Duodenal mucosa (tissue), 2 donors: ENCODE data around the gene SLC35F4.

ENCODE experiments used
- H3K27ac ChIP-seq: one replicate; pipeline ENCODE4 v1.7.0; 2013; ENCODE audit warnings: low read depth, low read length
- H3K27me3 ChIP-seq, 2 donors: one replicate each; pipeline ENCODE4 v1.7.0; 2013; ENCODE audit warnings: low read length in 2 of 2, control low read depth in 1 of 2; ENCODE audit not compliant: insufficient read depth in 2 of 2, control insufficient read depth in 1 of 2
- H3K36me3 ChIP-seq, 2 donors: one replicate each; pipeline ENCODE4 v1.7.0; 2013; ENCODE audit warnings: low read length in 2 of 2, control low read depth in 1 of 2; ENCODE audit not compliant: insufficient read depth in 2 of 2, control insufficient read depth in 1 of 2
- H3K4me1 ChIP-seq, 2 donors: one replicate each; pipeline ENCODE4 v1.7.0; 2013; ENCODE audit warnings: low read length in 2 of 2, control low read depth in 1 of 2; ENCODE audit not compliant: insufficient read depth in 2 of 2, control insufficient read depth in 1 of 2
- H3K4me3 ChIP-seq, 2 donors: one replicate each; pipeline ENCODE4 v1.7.0; 2013; ENCODE audit warnings: low read length in 2 of 2, low read depth in 1 of 2
- H3K9ac ChIP-seq, 2 donors: one replicate each; pipeline ENCODE4 v1.7.0; 2013; ENCODE audit warnings: low read length in 2 of 2, low read depth in 1 of 2
- H3K9me3 ChIP-seq, 2 donors: one replicate each; pipeline ENCODE4 v1.7.0; 2013; ENCODE audit warnings: low read length in 2 of 2, control low read depth in 1 of 2; ENCODE audit not compliant: control insufficient read depth in 1 of 2

Gene SLC35F4

DNA sequence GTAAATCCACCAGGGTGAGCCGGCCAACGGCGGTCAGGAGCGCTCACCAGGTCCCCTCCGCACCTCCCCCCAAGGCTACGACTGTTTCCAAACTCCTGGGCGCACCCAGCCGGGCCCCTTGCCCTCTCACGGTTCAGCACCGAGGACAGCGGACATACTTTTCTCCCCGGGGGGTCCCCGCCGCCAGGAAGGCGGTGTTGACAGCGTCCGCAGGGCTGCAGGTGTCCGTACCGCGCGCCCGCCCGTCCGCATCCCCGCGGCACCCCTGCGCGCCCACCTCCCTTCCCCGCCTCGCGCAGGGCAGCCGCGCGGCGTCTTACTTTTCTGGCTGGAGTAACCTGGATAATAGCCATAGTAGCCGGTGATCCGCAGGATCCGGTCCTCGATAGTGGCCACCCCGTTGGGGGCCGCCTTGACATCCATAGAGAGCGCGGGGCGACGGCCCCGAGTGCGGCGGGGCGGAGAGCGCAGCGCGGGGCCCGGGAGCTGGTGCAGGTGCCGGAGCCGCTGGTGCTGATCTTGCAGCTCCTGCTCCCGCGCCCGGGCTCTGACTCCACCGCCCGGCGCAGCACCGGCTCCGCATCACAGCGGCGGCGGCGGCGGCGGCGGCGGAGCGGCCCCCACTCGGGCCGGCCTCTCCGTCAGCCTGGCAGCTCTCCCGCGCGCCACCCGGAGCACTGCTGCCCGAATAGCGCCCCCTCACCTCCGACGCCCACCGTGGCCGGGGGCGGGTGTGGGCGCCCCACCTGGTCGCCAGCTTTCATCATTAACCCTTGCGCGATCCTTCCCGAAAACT lies at the start of gene SLC35F4:
Gene SLC35F4, minus strand, starts transcription at position 690 of the 796 bp plus-strand sequence.
- Histone ChIP-seq H3K27ac (no peak within 1 kb of the TSS), H3K9ac (no peak within 1 kb of the TSS), H3K9me3 (no peaks in the 10 kb centered on the region), H3K36me3 (no peaks in the 10 kb centered on the region), H3K4me1 (no peaks in the 10 kb centered on the region), H3K4me3 (no peak within 1 kb of the TSS), H3K27me3 (peaks cover 0 to 25% of the 10 kb centered on the region in 2 donors)

GRCh38 chr14:57909626-57910025 lies 43.7 kb upstream of the SLC35F4 start:
- no peak overlapping the region for H3K9ac ChIP-seq
- H3K27ac ChIP-seq, result no peak overlapping the region
- H3K4me1 ChIP-seq, result no peaks in the 10 kb centered on the region
- no peaks in the 10 kb centered on the region for H3K9me3 ChIP-seq
- no peak overlapping the region for H3K4me3 ChIP-seq
- no peaks in the 10 kb centered on the region for H3K36me3 ChIP-seq
- no peaks in the 10 kb centered on the region for H3K27me3 ChIP-seq

- H3K9ac ChIP-seq, result no peak overlapping the region
- no peaks in the 10 kb centered on the region for H3K9me3 ChIP-seq
- no peaks in the 10 kb centered on the region for H3K27me3 ChIP-seq
- no peaks in the 10 kb centered on the region for H3K36me3 ChIP-seq
- no peak overlapping the region for H3K27ac ChIP-seq
- H3K4me1 ChIP-seq, result no peaks in the 10 kb centered on the region
- no peak overlapping the region for H3K4me3 ChIP-seq
Measured at GRCh38 chr14:57903954-57904353, 38.1 kb upstream of the SLC35F4 start.

GRCh38 chr14:57898837-57899572 lies 33.1 kb upstream of the SLC35F4 start:
- Histone ChIP-seq H3K9ac (no peak overlapping the region), H3K9me3 (no peaks in the 10 kb centered on the region), H3K4me3 (no peak overlapping the region), H3K4me1 (no peaks in the 10 kb centered on the region), H3K27ac (no peak overlapping the region), H3K36me3 (no peaks in the 10 kb centered on the region), H3K27me3 (no peaks in the 10 kb centered on the region)

DNA sequence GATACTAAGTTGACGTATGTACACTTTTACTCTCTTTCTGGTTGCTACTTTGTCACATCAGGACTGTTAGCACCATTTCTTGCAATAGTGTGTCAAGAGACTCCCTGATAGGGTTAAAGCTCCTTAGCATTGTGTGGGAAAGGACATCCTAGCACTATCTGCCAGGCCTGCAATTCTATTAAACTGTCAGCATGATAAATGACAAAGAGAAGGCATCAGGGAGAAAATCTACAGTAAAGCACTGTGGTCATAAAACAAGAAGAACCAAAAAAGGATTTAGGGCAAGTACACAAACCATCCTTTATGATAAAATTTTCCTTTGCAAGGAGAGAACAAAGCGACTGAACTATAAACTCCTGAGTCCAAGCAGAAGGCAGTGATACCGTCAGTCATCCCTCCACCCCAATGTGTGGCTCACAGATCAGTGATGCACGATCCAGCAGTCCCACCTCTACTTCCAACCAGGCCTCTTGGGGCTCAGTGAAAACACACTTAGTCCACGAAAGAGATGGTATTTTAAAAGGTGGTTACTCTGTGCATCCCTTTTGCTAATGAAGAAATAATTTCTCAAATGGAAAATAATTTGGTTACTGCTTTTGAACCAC lies 31.4 kb upstream of the SLC35F4 start:
- no peak overlapping the region for H3K27ac ChIP-seq
- no peak overlapping the region for H3K4me3 ChIP-seq
- H3K36me3 ChIP-seq, result no peaks in the 10 kb centered on the region
- H3K27me3 ChIP-seq, result no peaks in the 10 kb centered on the region
- H3K9me3 ChIP-seq, result no peaks in the 10 kb centered on the region
- H3K4me1 ChIP-seq, result no peaks in the 10 kb centered on the region
- no peak overlapping the region for H3K9ac ChIP-seq

DNA sequence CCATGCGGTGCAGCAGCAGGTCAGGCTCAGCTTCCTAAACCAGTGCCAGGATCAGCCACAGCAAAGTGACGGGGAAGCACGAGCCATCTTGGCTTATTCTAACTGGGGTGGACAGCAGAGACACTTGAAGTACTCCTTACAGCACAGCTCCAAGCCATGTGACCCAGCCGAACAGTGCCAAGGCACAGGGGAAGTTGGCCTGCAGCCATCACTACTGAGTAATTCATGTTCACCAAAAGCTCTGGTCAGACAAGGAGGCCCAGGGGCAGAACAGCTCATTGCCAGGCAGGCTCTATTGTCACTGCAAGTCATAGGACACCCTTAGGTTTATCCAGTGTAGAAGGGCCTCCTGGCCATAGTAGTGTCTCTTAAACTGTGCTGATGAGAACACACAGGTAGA lies 23.4 kb upstream of the SLC35F4 start:
- H3K36me3 ChIP-seq, result no peaks in the 10 kb centered on the region

GRCh38 chr14:57884175-57884574 lies 18.3 kb upstream of the SLC35F4 start:
- no peaks in the 10 kb centered on the region for H3K9me3 ChIP-seq
- H3K36me3 ChIP-seq, result no peaks in the 10 kb centered on the region
- H3K4me1 ChIP-seq, result no peaks in the 10 kb centered on the region
- H3K27me3 ChIP-seq, result no peaks in the 10 kb centered on the region
- H3K4me3 ChIP-seq, result no peak overlapping the region
- H3K9ac ChIP-seq, result no peak overlapping the region
- H3K27ac ChIP-seq, result no peak overlapping the region

More for the DNA sequence above, 23.4 kb upstream of the SLC35F4 start:
- Histone ChIP-seq H3K27ac (no peak overlapping the region), H3K4me3 (no peak overlapping the region), H3K9me3 (no peaks in the 10 kb centered on the region), H3K4me1 (no peaks in the 10 kb centered on the region), H3K27me3 (no peaks in the 10 kb centered on the region), H3K9ac (no peak overlapping the region)

DNA sequence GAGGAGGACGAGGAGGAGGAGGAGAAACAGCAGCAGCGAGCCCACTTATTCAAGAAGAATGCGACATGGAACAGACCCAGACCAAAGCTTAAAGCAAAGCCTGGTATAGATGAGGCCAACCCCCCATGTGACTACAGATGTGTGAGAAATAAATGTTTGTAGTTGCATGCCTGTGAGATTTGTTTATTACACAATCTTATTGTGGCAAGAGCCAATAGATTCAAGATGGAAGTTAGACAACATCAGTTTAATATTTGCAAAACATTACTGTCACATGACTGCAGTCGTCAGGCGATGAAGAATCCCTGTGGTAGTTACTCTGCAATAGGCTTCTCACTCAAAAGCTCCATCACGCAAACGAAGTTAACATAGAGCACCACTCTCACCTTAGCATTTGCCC lies 17.2 kb upstream of the SLC35F4 start:
- Histone ChIP-seq H3K4me3 (no peak overlapping the region), H3K9ac (no peak overlapping the region), H3K9me3 (no peaks in the 10 kb centered on the region), H3K4me1 (no peaks in the 10 kb centered on the region), H3K27ac (no peak overlapping the region), H3K36me3 (no peaks in the 10 kb centered on the region), H3K27me3 (no peaks in the 10 kb centered on the region)

DNA sequence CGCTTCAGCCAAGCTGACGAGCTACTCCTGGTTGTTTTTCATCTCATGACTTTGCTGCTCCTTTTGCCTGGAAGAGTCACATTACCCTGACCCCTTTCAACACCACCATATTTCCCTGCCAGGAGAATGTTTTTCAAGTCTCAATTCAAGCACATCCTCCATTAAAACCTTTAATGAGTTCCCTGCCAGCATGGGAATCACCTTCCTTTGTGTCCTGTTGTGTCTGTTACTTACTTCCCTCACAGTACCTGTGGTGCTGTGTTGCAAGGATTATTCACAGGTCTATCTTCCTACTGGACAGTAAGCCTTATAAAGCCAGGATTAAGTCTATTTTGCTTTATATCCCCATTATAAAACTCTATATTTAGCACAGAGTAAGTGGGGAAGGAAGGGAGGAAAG lies 13.6 kb upstream of the SLC35F4 start:
- H3K9ac ChIP-seq, result no peak overlapping the region
- no peak overlapping the region for H3K27ac ChIP-seq
- H3K9me3 ChIP-seq, result no peaks in the 10 kb centered on the region
- no peaks in the 10 kb centered on the region for H3K27me3 ChIP-seq
- H3K4me3 ChIP-seq, result no peak overlapping the region
- no peaks in the 10 kb centered on the region for H3K4me1 ChIP-seq
- H3K36me3 ChIP-seq, result no peaks in the 10 kb centered on the region

GRCh38 chr14:57875985-57876384 lies 10.1 kb upstream of the SLC35F4 start:
- no peaks in the 10 kb centered on the region for H3K36me3 ChIP-seq

More at GRCh38 chr14:57875985-57876384, 10.1 kb upstream of the SLC35F4 start:
- Histone ChIP-seq H3K4me3 (no peak overlapping the region), H3K4me1 (no peaks in the 10 kb centered on the region), H3K9me3 (no peaks in the 10 kb centered on the region), H3K27me3 (no peaks in the 10 kb centered on the region), H3K27ac (no peak overlapping the region), H3K9ac (no peak overlapping the region)
